GM20431 (cell line): ENCODE results near the gene RPL35.

Source experiments
- in situ Hi-C: fragments of 300-500 bp; cut with MseI, MboI; formaldehyde crosslinking; loops from one replicate; pipeline ENCODE4 v1.15.0; 2020; ENCODE audit warnings: low sequenced_read_pairs; ENCODE audit not compliant: unreplicated experiment

The RPL35 gene

GRCh38 chr9:124861342-124862229 is at the start of gene RPL35, which contains the start of gene ARPC5L:
TSS of gene RPL35 (minus strand) at chr9:124861957. CDS start at chr9:124861912, 45 bp downstream.
TSS of gene ARPC5L (plus strand) at chr9:124862130. CDS start at chr9:124869291, 7,161 bp downstream.
- in situ Hi-C loops = no loop called here

GRCh38 chr9:124908098-124908497 is 46.3 kb upstream of the RPL35 start:
- in situ Hi-C loops = no loop called here

- in situ Hi-C loops = no loop called here
Observed at GRCh38 chr9:124906966-124907365, 45.2 kb upstream of the RPL35 start.

- in situ Hi-C loops = no loop called here
Observed at GRCh38 chr9:124899845-124900244, 38.1 kb upstream of the RPL35 start.

GRCh38 chr9:124897570-124898460 is 36.1 kb upstream of the RPL35 start:
- in situ Hi-C loops = no loop called here

- in situ Hi-C loops = no loop called here
Observed at GRCh38 chr9:124894741-124895170, 33.0 kb upstream of the RPL35 start.

GRCh38 chr9:124894035-124894740 is 32.4 kb upstream of the RPL35 start:
- in situ Hi-C loops = no loop called here

GRCh38 chr9:124890179-124890578 is 28.4 kb upstream of the RPL35 start:
- in situ Hi-C loops = no loop called here

- in situ Hi-C loops = no loop called here
Observed at GRCh38 chr9:124889006-124889405, 27.2 kb upstream of the RPL35 start.

- in situ Hi-C loops = no loop called here
Observed at GRCh38 chr9:124887832-124888231, 26.1 kb upstream of the RPL35 start.

GRCh38 chr9:124886866-124887492 is 25.2 kb upstream of the RPL35 start:
- in situ Hi-C loops = no loop called here

- in situ Hi-C loops = no loop called here
Observed at GRCh38 chr9:124886461-124886860, 24.7 kb upstream of the RPL35 start.

GRCh38 chr9:124885551-124885950 is 23.8 kb upstream of the RPL35 start:
- in situ Hi-C loops = no loop called here

- in situ Hi-C loops = no loop called here
Observed at GRCh38 chr9:124884376-124884775, 22.6 kb upstream of the RPL35 start.

GRCh38 chr9:124882231-124882630 is 20.5 kb upstream of the RPL35 start:
- in situ Hi-C loops = no loop called here

GRCh38 chr9:124881138-124881743 is 19.5 kb upstream of the RPL35 start:
- in situ Hi-C loops = no loop called here

GRCh38 chr9:124880501-124880900 is 18.7 kb upstream of the RPL35 start:
- in situ Hi-C loops = no loop called here

GRCh38 chr9:124879226-124879625 is 17.5 kb upstream of the RPL35 start:
- in situ Hi-C loops = no loop called here

- in situ Hi-C loops = no loop called here
Observed at GRCh38 chr9:124878518-124878917, 16.8 kb upstream of the RPL35 start.
